ENCODE measurements around the gene LCLAT1. TPM values are rescaled to one million over a fixed set of nuclear protein-coding genes. Genes with fewer than 3 reads are reported as not detected.

The LCLAT1 gene
- polyA plus RNA-seq, 1 donor (not counting 4 experiments of a cell fraction or from before 2014, with no cell fraction given), result 17.1 TPM

DNA sequence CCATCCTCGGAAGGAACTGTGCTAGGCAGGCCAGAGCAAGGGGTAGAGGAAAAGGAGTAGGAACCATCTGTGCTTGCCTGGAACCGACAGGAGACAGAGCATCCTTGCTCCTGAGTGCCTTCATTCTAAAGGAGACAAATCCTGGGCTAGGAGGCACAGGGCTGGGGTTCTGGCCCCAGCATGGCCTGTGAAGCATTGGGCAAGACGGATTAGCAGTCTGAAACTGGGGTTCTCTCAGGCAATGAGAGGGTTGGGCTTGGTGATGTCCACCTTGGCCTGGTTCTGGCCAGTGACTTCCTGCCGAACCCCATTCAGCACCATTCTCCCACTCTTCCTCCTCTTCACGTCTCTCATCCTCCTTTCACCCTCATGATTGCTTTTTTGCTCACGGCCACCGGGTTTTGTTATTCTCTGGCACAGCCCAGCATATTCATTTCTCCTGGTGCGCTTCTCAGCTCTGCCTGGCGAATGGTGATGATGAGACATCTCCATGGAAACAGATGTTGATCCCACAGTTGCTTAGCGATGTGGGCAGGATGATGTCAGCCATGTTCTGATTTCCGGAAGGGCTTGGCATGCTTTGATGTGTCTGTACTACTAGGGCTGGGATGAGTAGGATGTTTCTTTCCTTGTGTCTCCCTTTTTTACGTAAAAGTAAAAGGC is 232.5 kb downstream of the LCLAT1 start:
- no peak overlapping the region for H3K9ac ChIP-seq (ENCODE audit: control insufficient read depth, extremely low read depth, insufficient read depth, low read length)
- no peak for FAIRE-seq

DNA sequence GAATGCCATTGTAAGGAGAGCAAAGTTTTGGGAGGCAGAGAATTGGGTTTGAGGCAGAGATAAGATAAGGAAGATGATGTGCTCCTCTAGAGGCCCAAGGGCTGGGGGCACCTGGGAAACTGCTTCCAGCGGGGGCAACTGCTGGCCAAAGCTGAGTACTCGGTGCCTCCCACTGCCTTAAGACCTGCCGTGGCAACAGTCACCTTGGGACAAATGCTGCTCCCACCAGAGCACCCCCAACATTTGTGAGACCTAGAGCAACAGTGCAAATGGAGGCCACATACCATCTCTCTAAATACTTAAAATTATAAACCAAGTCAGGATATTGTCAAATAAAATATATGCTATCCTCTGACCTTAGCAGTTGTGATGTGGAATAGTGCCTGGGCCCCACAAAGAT is 233.1 kb downstream of the LCLAT1 start:
- H3K4me3 ChIP-seq (ENCODE audit: control insufficient read depth in 2 of 3, extremely low read depth in 1 of 3, insufficient read depth in 2 of 3, low read depth in 1 of 3, low read length in 3 of 3), result no peak overlapping the region
- no peak overlapping the region for H3K27ac ChIP-seq (ENCODE audit: control insufficient read depth, insufficient read depth, low read length)
- no peaks in the 10 kb centered on the region for H3K79me2 ChIP-seq (ENCODE audit: control insufficient read depth, insufficient read depth, low read length)
- DNase-seq (ENCODE audit: low read depth, low spot score), result no peak
- H3K4me1 ChIP-seq (ENCODE audit: control insufficient read depth, extremely low read depth, insufficient read depth, low read length), result no peaks in the 10 kb centered on the region
- no peak overlapping the region for H3K4me2 ChIP-seq (ENCODE audit: control insufficient read depth, extremely low read depth, insufficient read depth, low read depth, low read length)
- no peak overlapping the region for H3K9ac ChIP-seq (ENCODE audit: control insufficient read depth, extremely low read depth, insufficient read depth, low read length)
- H3K36me3 ChIP-seq (ENCODE audit: control insufficient read depth in 2 of 2, extremely low read depth in 1 of 2, insufficient read depth in 2 of 2, low read length in 2 of 2), result no peaks in the 10 kb centered on the region
- no peaks in the 10 kb centered on the region for H4K20me1 ChIP-seq (ENCODE audit: control insufficient read depth, extremely low read depth, insufficient read depth, low read length)
- H3K9me3 ChIP-seq (ENCODE audit: control insufficient read depth, low read depth, low read length), result no peaks in the 10 kb centered on the region
- TF ChIP-seq, protein P1, sequence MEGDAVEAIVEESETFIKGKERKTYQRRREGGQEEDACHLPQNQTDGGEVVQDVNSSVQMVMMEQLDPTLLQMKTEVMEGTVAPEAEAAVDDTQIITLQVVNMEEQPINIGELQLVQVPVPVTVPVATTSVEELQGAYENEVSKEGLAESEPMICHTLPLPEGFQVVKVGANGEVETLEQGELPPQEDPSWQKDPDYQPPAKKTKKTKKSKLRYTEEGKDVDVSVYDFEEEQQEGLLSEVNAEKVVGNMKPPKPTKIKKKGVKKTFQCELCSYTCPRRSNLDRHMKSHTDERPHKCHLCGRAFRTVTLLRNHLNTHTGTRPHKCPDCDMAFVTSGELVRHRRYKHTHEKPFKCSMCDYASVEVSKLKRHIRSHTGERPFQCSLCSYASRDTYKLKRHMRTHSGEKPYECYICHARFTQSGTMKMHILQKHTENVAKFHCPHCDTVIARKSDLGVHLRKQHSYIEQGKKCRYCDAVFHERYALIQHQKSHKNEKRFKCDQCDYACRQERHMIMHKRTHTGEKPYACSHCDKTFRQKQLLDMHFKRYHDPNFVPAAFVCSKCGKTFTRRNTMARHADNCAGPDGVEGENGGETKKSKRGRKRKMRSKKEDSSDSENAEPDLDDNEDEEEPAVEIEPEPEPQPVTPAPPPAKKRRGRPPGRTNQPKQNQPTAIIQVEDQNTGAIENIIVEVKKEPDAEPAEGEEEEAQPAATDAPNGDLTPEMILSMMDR (optimal IDR thresholded peaks at IDR 0.05 in 1 of 3, IDR thresholded peaks at IDR 0.05 in 1 of 3, conservative IDR thresholded peaks at IDR 0.05 in 1 of 3; ENCODE audit: extremely low read depth in 1 of 3, insufficient read depth in 2 of 3, low read length in 3 of 3), result no peak
- TF ChIP-seq EZH2 (IDR thresholded peaks at IDR 0.05; ENCODE audit: low read length), result no peak
- dilution Hi-C loops (cut with MboI; ENCODE audit: extremely low pct_ligation_motif_present, low sequenced_read_pairs), result no loop called here
- H3K9me1 ChIP-seq (ENCODE audit: control insufficient read depth, extremely low read depth, insufficient read depth, low read length), result no peaks in the 10 kb centered on the region
- peaks cover 7% of the 10 kb centered on the region for H3K27me3 ChIP-seq (ENCODE audit: control insufficient read depth, extremely low read depth, insufficient read depth, low read length)
- H2AFZ ChIP-seq (ENCODE audit: control insufficient read depth, low read length), result no peak overlapping the region
- FAIRE-seq, result no peak

More for the DNA sequence above, 232.5 kb downstream of the LCLAT1 start:
- Histone ChIP-seq H2AFZ (ENCODE audit: control insufficient read depth, low read length) (no peak overlapping the region), H4K20me1 (ENCODE audit: control insufficient read depth, extremely low read depth, insufficient read depth, low read length) (no peaks in the 10 kb centered on the region), H3K27ac (ENCODE audit: control insufficient read depth, insufficient read depth, low read length) (no peak overlapping the region), H3K9me3 (ENCODE audit: control insufficient read depth, low read depth, low read length) (no peaks in the 10 kb centered on the region), H3K4me1 (ENCODE audit: control insufficient read depth, extremely low read depth, insufficient read depth, low read length) (no peaks in the 10 kb centered on the region), H3K79me2 (ENCODE audit: control insufficient read depth, insufficient read depth, low read length) (no peaks in the 10 kb centered on the region), H3K4me2 (ENCODE audit: control insufficient read depth, extremely low read depth, insufficient read depth, low read depth, low read length) (no peak overlapping the region), H3K4me3 (ENCODE audit: control insufficient read depth in 2 of 3, extremely low read depth in 1 of 3, insufficient read depth in 2 of 3, low read depth in 1 of 3, low read length in 3 of 3) (no peak overlapping the region), H3K9me1 (ENCODE audit: control insufficient read depth, extremely low read depth, insufficient read depth, low read length) (no peaks in the 10 kb centered on the region), H3K27me3 (ENCODE audit: control insufficient read depth, extremely low read depth, insufficient read depth, low read length) (peaks cover 7% of the 10 kb centered on the region), H3K36me3 (ENCODE audit: control insufficient read depth in 2 of 2, extremely low read depth in 1 of 2, insufficient read depth in 2 of 2, low read length in 2 of 2) (no peaks in the 10 kb centered on the region)
- dilution Hi-C loops (cut with MboI; ENCODE audit: extremely low pct_ligation_motif_present, low sequenced_read_pairs), result no loop called here
- DNase-seq (ENCODE audit: low read depth, low spot score), result no peak
- TF ChIP-seq EZH2 (IDR thresholded peaks at IDR 0.05; ENCODE audit: low read length), result no peak
- TF ChIP-seq, protein P1 (optimal IDR thresholded peaks at IDR 0.05 in 1 of 3, IDR thresholded peaks at IDR 0.05 in 1 of 3, conservative IDR thresholded peaks at IDR 0.05 in 1 of 3; ENCODE audit: extremely low read depth in 1 of 3, insufficient read depth in 2 of 3, low read length in 3 of 3), result no peak
